Hepatocyte (in vitro differentiated cells): Measurements from ENCODE around the gene MYL9. TPM values are rescaled to one million over a fixed set of nuclear protein-coding genes. Genes with fewer than 3 reads are reported as not detected.
"Not testable (repeated sequence)": the region's sequence is repeated elsewhere in the genome, so short reads cannot be mapped to it uniquely, and the experiment has no call there.

Experiments
- DNase-seq: peaks from one replicate; pipeline ENCODE4 v3.0.0-alpha.2; 2016; ENCODE audit warnings: low spot score
- H2AFZ ChIP-seq: fragments of 200-600 bp; sonication (generic); 2 replicates; pipeline ENCODE4 v1.6.0; 2016; ENCODE audit warnings: antibody characterized with exemption, mild to moderate bottlenecking
- H3K27ac ChIP-seq: fragments of 200-600 bp; sonication (generic); 2 replicates; pipeline ENCODE4 v1.5.1; 2016; ENCODE audit warnings: mild to moderate bottlenecking
- H3K27me3 ChIP-seq: fragments of 200-600 bp; sonication (generic); 2 replicates; pipeline ENCODE4 v1.6.1; 2016
- H3K36me3 ChIP-seq: fragments of 200-600 bp; sonication (generic); replicated peaks from 2 replicates; pipeline ENCODE4 v1.5.1; 2016; ENCODE audit warnings: low read depth; ENCODE audit not compliant: insufficient read depth
- H3K4me1 ChIP-seq: fragments of 200-600 bp; sonication (generic); 2 replicates; pipeline ENCODE4 v1.5.1; 2016; ENCODE audit warnings: mild to moderate bottlenecking, moderate library complexity; ENCODE audit not compliant: insufficient read depth
- H3K4me2 ChIP-seq: fragments of 200-600 bp; sonication (generic); 2 replicates; pipeline ENCODE4 v1.6.0; 2016
- H3K4me3 ChIP-seq: fragments of 200-600 bp; sonication (generic); 2 replicates; pipeline ENCODE4 v1.5.1; 2016; ENCODE audit warnings: mild to moderate bottlenecking
- H3K79me2 ChIP-seq: fragments of 200-600 bp; sonication (generic); 2 replicates; pipeline ENCODE4 v1.6.0; 2017; ENCODE audit warnings: mild to moderate bottlenecking
- H3K9me2 ChIP-seq: fragments of 200-600 bp; sonication (generic); replicated peaks from 2 replicates; pipeline ENCODE4 v1.6.0; 2017; ENCODE audit warnings: mild to moderate bottlenecking; ENCODE audit not compliant: insufficient read depth
- H3K9me3 ChIP-seq: fragments of 200-600 bp; sonication (generic); 2 replicates; pipeline ENCODE4 v1.5.1; 2016; ENCODE audit warnings: low read depth, mild to moderate bottlenecking
- H4K20me1 ChIP-seq: fragments of 200-600 bp; sonication (generic); 2 replicates; pipeline ENCODE4 v1.6.0; 2016; ENCODE audit warnings: mild to moderate bottlenecking; ENCODE audit not compliant: insufficient read depth, poor library complexity, severe bottlenecking
- EZH2 ChIP-seq: fragments of 200-600 bp; sonication (generic); IDR thresholded peaks from 2 replicates; pipeline ENCODE4 v1.6.1; 2016; ENCODE audit warnings: antibody characterized with exemption, mild to moderate bottlenecking, borderline replicate concordance
- EZH2phosphoT487 ChIP-seq: fragments of 200-600 bp; sonication (generic); IDR thresholded peaks from one replicate; pipeline ENCODE4 v1.6.1; 2018; ENCODE audit warnings: antibody characterized with exemption, mild to moderate bottlenecking, low read depth, moderate library complexity; ENCODE audit not compliant: unreplicated experiment, severe bottlenecking
- WGBS: methylation state at CpG from one replicate; pipeline ENCODE4 v1.1.6; 2016; ENCODE audit warnings: low lambda C conversion rate; ENCODE audit errors: missing lambda C conversion rate; 5-methylcytosine and 5-hydroxymethylcytosine counted together
- polyA plus RNA-seq: library from polyadenylated mRNA; unstranded; fragments of >200 nt; fragmentation: Nextera tagmentation; extraction: Ambion mirVana; gene quantifications from 2 replicates; pipeline ENCODE4 v1.2.1, GENCODE V29; 2016
- total RNA-seq: library from RNA; depleted of rRNA; stranded (reverse); fragments of >200 nt; gene quantifications from 2 replicates; pipeline ENCODE4 v1.2.3, GENCODE V29; 2014
- TF ChIP-seq, protein P1 (sequence below): fragments of 200-600 bp; sonication (generic); IDR thresholded peaks from 2 replicates; pipeline ENCODE4 v1.5.1; 2016; ENCODE audit warnings: antibody characterized with exemption, mild to moderate bottlenecking; ENCODE audit not compliant: poor library complexity

MYL9 gene
- total and polyA plus RNA-seq, 2 experiments from 2014 or later: 31.8 to 169 TPM

- not testable (repeated sequence) for H3K4me2 ChIP-seq, H3K27me3 ChIP-seq, H3K9me2 ChIP-seq, H3K79me2 ChIP-seq, H3K36me3 ChIP-seq, H2AFZ ChIP-seq, H3K4me3 ChIP-seq, H3K27ac ChIP-seq, H3K9me3 ChIP-seq, DNase-seq, H4K20me1 ChIP-seq
- H3K4me1 ChIP-seq: peaks cover 11% of the 10 kb centered on the region
- 94% methylated on average over 5 of the region's 6 CpGs for WGBS
Observed at GRCh38 chr20:36564726-36565121, 23.4 kb downstream of the MYL9 start.

DNA sequence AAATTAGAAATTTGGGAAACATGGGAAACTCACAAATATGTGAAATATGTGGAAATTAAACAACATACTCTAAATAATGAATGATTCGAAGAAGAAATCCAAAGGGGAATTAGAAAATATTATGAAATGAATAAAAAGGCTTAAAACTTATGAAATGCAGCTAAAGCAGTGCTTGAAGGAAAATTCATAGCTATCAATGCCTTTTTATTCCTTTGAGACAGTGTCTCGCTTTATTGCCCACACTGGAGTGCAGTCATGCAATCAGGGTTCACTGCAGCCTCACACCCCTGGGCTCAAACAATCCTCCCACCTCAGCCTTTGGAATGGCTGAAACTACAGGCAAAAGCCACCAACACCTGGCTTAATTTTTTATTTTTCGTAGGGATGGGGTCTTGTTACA is 24.2 kb downstream of the MYL9 start:
- H3K79me2 ChIP-seq: peaks cover 3% of the 10 kb centered on the region
- no peaks in the 10 kb centered on the region for H3K27me3 ChIP-seq
- no peak overlapping the region for H2AFZ ChIP-seq
- no peak overlapping the region for H3K4me2 ChIP-seq
- no peaks in the 10 kb centered on the region for H4K20me1 ChIP-seq
- WGBS: 98% methylated on average over 3 of the region's 3 CpGs
- TF ChIP-seq, protein P1, sequence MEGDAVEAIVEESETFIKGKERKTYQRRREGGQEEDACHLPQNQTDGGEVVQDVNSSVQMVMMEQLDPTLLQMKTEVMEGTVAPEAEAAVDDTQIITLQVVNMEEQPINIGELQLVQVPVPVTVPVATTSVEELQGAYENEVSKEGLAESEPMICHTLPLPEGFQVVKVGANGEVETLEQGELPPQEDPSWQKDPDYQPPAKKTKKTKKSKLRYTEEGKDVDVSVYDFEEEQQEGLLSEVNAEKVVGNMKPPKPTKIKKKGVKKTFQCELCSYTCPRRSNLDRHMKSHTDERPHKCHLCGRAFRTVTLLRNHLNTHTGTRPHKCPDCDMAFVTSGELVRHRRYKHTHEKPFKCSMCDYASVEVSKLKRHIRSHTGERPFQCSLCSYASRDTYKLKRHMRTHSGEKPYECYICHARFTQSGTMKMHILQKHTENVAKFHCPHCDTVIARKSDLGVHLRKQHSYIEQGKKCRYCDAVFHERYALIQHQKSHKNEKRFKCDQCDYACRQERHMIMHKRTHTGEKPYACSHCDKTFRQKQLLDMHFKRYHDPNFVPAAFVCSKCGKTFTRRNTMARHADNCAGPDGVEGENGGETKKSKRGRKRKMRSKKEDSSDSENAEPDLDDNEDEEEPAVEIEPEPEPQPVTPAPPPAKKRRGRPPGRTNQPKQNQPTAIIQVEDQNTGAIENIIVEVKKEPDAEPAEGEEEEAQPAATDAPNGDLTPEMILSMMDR: no peak
- TF ChIP-seq EZH2phosphoT487: no peak
- TF ChIP-seq EZH2: no peak
- H3K4me1 ChIP-seq: peaks cover 11% of the 10 kb centered on the region
- H3K4me3 ChIP-seq: no peak overlapping the region
- H3K9me3 ChIP-seq: peaks cover 5% of the 10 kb centered on the region
- no peaks in the 10 kb centered on the region for H3K9me2 ChIP-seq
- H3K27ac ChIP-seq: no peak overlapping the region
- no peak for DNase-seq
- H3K36me3 ChIP-seq: no peaks in the 10 kb centered on the region

DNA sequence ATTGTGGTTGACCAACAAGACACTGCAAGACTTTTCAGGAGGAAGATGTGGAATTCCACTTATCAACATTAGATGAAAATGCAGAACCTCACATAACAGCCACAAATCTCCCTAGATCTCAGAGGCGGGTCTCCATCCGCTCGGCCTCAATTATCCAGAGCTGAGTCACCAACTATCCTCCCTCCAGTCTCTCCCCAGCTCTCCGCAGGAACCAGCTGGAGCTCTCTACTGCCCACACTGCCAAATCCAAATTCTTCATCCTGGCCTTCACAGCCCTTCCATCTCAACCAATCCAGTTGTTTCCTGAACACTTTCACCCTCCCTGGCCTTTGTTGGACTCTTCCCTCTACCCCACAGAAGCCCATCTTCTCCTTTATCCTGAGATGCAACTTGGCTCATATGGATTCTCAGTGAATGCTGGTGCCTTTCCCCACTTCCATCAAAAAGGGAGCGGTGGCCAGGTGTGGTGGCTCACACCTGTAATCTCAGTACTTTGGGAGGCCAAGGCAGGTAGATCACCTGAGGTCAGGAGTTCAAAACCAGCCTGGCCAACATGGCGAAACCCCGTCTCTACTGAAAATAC is 28.6 kb downstream of the MYL9 start:
- no peak overlapping the region for H3K27ac ChIP-seq
- H3K9me2 ChIP-seq: no peaks in the 10 kb centered on the region
- no peaks in the 10 kb centered on the region for H3K36me3 ChIP-seq
- H2AFZ ChIP-seq: no peak overlapping the region
- H3K4me2 ChIP-seq: no peak overlapping the region
- H3K79me2 ChIP-seq: peaks cover 15% of the 10 kb centered on the region
- H4K20me1 ChIP-seq: no peaks in the 10 kb centered on the region
- WGBS: 74% methylated on average over 7 of the region's 7 CpGs
- DNase-seq: no peak
- no peak overlapping the region for H3K4me3 ChIP-seq
- no peak for TF ChIP-seq EZH2phosphoT487
- TF ChIP-seq, protein P1: no peak
- no peak for TF ChIP-seq EZH2
- H3K27me3 ChIP-seq: no peaks in the 10 kb centered on the region
- H3K4me1 ChIP-seq: peaks cover 13% of the 10 kb centered on the region
- H3K9me3 ChIP-seq: peaks cover 5% of the 10 kb centered on the region

GRCh38 chr20:36571564-36572504 is 30.5 kb downstream of the MYL9 start:
- no peak for TF ChIP-seq EZH2phosphoT487
- TF ChIP-seq, protein P1: no peak
- no peak for TF ChIP-seq EZH2
- WGBS: 32% methylated on average over 17 of the region's 17 CpGs
- Histone ChIP-seq H3K79me2 (peaks cover 31% of the 10 kb centered on the region), H3K4me2 (peak overlapping the region; percentile 90), H3K27me3 (no peaks in the 10 kb centered on the region), H3K4me1 (peaks cover 27% of the 10 kb centered on the region), H3K36me3 (no peaks in the 10 kb centered on the region), H4K20me1 (peaks cover 14% of the 10 kb centered on the region), H3K9me2 (no peaks in the 10 kb centered on the region), H2AFZ (peak overlapping the region; percentile 68), H3K4me3 (no peak overlapping the region), H3K9me3 (no peaks in the 10 kb centered on the region), H3K27ac (peak overlapping the region; percentile 96)
- DNase-seq: peak; percentile 59
